HCT116 (cell line): ENCODE results near the gene FTO. TPM values are rescaled to one million over a fixed set of nuclear protein-coding genes. Genes with fewer than 3 reads are reported as not detected.

Source experiments
- ATAC-seq: fragments of 200-7000 bp; cut with Tn5 transposase; 2 replicates; pipeline ENCODE4 v1.9.1; 2020; ENCODE audit warnings: mild to moderate bottlenecking, moderate library complexity
- BruUV-seq: library from RNA; stranded (reverse); fragments of 400-500 nt; replicated peaks from 2 replicates; lab custom pipeline; 2021; lab: Mats Ljungman, UMichigan
- CTCF ChIA-PET: fragments of 300-600 bp; sonication (Branson Sonifier 250); formaldehyde crosslinking; loops from one replicate; lab custom pipeline; 2021; ENCODE audit warnings: antibody characterized with exemption; lab: Charles Lee
- POLR2A ChIA-PET: fragments of 300-600, 350-600 bp; sonication (Branson Sonifier 250); formaldehyde crosslinking; loops from one replicate; lab custom pipeline; 2021; ENCODE audit warnings: antibody characterized with exemption; lab: Charles Lee
- RAD21 ChIA-PET, 2 experiments: fragments of 300-600 bp; sonication (Branson Sonifier 250); formaldehyde crosslinking; loops; one replicate each; lab custom pipeline; 2023; ENCODE audit warnings: low total read pairs in 2 of 2; ENCODE audit not compliant: uncharacterized antibody in 2 of 2, unreplicated experiment in 2 of 2, low non-redundant PET in 1 of 2; lab: Charles Lee
- DNase-seq: peaks from one replicate; pipeline ENCODE4 v3.0.0-alpha.2; 2010; ENCODE audit warnings: low read depth, low spot score
- H2AFZ ChIP-seq: fragments of 200-600 bp; shearing (Covaris generic), sonication (generic); 2 replicates; pipeline ENCODE4 v1.6.1; 2017; ENCODE audit warnings: low read depth, mixed run types, mixed read lengths, antibody characterized with exemption, low read length; ENCODE audit not compliant: poor library complexity, severe bottlenecking
- H3K27ac ChIP-seq: 2 replicates; pipeline ENCODE4 v1.5.1; 2012; ENCODE audit warnings: low read depth, low read length
- H3K27me3 ChIP-seq: fragments of 200-600 bp; sonication (generic); 2 replicates; pipeline ENCODE4 v1.6.1; 2016; ENCODE audit warnings: mixed run types, low read length, mixed read lengths; ENCODE audit not compliant: insufficient read depth
- H3K36me3 ChIP-seq, 2 experiments: fragments of 200-500 bp in 1 of 2; fragments of 200-600 bp in 1 of 2; sonication (Bioruptor generic) in 1 of 2; sonication (generic) in 1 of 2; 2 replicates each; pipeline versions ENCODE4 v1.5.1 to v1.6.1; 2014 to 2016; ENCODE audit warnings: low read length in 2 of 2, inconsistent platforms in 1 of 2, mixed read lengths in 1 of 2, mixed run types in 1 of 2; ENCODE audit not compliant: insufficient read depth in 2 of 2, control insufficient read depth in 1 of 2
- H3K4me1 ChIP-seq, 2 experiments: fragments of 200-600 bp in 1 of 2; sonication (generic) in 1 of 2; 2 replicates each; pipeline versions ENCODE4 v1.5.1 to v1.6.1; 2012 to 2017; ENCODE audit warnings: low read length in 2 of 2, inconsistent platforms in 1 of 2, mild to moderate bottlenecking in 1 of 2, mixed read lengths in 1 of 2, mixed run types in 1 of 2, moderate library complexity in 1 of 2; ENCODE audit not compliant: insufficient read depth in 2 of 2, control insufficient read depth in 1 of 2
- H3K4me2 ChIP-seq: fragments of 200-600 bp; sonication (generic); 2 replicates; pipeline ENCODE4 v1.6.1; 2017; ENCODE audit warnings: mixed run types, low read length, mixed read lengths
- H3K4me3 ChIP-seq, 2 experiments: fragments of 200-600 bp in 1 of 2; sonication (generic) in 1 of 2; replicated peaks in 1 of 2; 2 replicates each; pipeline ENCODE4 v1.5.1; 2011 to 2016; ENCODE audit warnings: low read length in 2 of 2, control low read depth in 1 of 2, low read depth in 1 of 2, mild to moderate bottlenecking in 1 of 2, mixed read lengths in 1 of 2, mixed run types in 1 of 2
- H3K79me2 ChIP-seq: fragments of 200-600 bp; sonication (generic); 2 replicates; pipeline ENCODE4 v1.6.1; 2017; ENCODE audit warnings: mild to moderate bottlenecking, mixed run types, low read length, moderate library complexity, mixed read lengths; ENCODE audit not compliant: insufficient read depth
- H3K9ac ChIP-seq: fragments of 200-600 bp; sonication (generic); 2 replicates; pipeline ENCODE4 v1.6.1; 2016; ENCODE audit warnings: low read length, mixed read lengths
- H3K9me2 ChIP-seq: fragments of 200-600 bp; sonication (generic), shearing (Covaris generic); 2 replicates; pipeline ENCODE4 v1.6.1; 2017; ENCODE audit warnings: mixed run types, mild to moderate bottlenecking, moderate library complexity; ENCODE audit not compliant: insufficient read depth
- H3K9me3 ChIP-seq, 2 experiments: fragments of 200-500 bp in 1 of 2; fragments of 200-600 bp in 1 of 2; sonication (Bioruptor generic) in 1 of 2; sonication (generic) in 1 of 2; 2 replicates each; pipeline ENCODE4 v1.6.1; 2014 to 2017; ENCODE audit warnings: low read length in 2 of 2, mixed read lengths in 2 of 2, inconsistent platforms in 1 of 2, low read depth in 1 of 2, mild to moderate bottlenecking in 1 of 2, mixed run types in 1 of 2, moderate library complexity in 1 of 2; ENCODE audit not compliant: control insufficient read depth in 1 of 2, insufficient read depth in 1 of 2
- H4K20me1 ChIP-seq: fragments of 200-600 bp; sonication (generic), shearing (Covaris generic); 2 replicates; pipeline ENCODE4 v1.6.1; 2017; ENCODE audit warnings: mixed run types, mild to moderate bottlenecking, moderate library complexity; ENCODE audit not compliant: insufficient read depth
- ATF3 ChIP-seq: IDR thresholded peaks from 2 replicates; pipeline ENCODE4 v1.6.1; 2012
- CBX3 ChIP-seq: IDR thresholded peaks from 2 replicates; pipeline ENCODE4 v1.6.1; 2012; ENCODE audit warnings: low read depth
- CTCF ChIP-seq, 3 experiments: fragments of 200-600 bp in 1 of 3; sonication (generic) in 1 of 3; IDR thresholded peaks in 2 of 3; conservative IDR thresholded peaks in 1 of 3; 2 replicates each; pipeline ENCODE4 v1.5.1; 2012 to 2017; ENCODE audit warnings: low read depth in 2 of 3, low read length in 2 of 3, antibody characterized with exemption in 1 of 3, borderline replicate concordance in 1 of 3, control low read depth in 1 of 3, mild to moderate bottlenecking in 1 of 3, mixed read lengths in 1 of 3, mixed run types in 1 of 3, moderate library complexity in 1 of 3; ENCODE audit not compliant: insufficient read depth in 1 of 3
- EGR1 ChIP-seq: IDR thresholded peaks from 2 replicates; pipeline ENCODE4 v1.6.1; 2012; ENCODE audit warnings: low read depth
- EZH2 ChIP-seq: fragments of 200-600 bp; sonication (generic); IDR thresholded peaks from 2 replicates; pipeline ENCODE4 v1.6.1; 2017; ENCODE audit warnings: antibody characterized with exemption, mixed run types
- EZH2phosphoT487 ChIP-seq: fragments of 200-600 bp; IDR thresholded peaks from 2 replicates; pipeline ENCODE4 v1.6.1; 2018; ENCODE audit warnings: antibody characterized with exemption, borderline replicate concordance
- FOSL1 ChIP-seq: IDR thresholded peaks from 2 replicates; pipeline ENCODE4 v1.6.1; 2012; ENCODE audit warnings: low read depth
- JUND ChIP-seq: IDR thresholded peaks from 2 replicates; pipeline ENCODE4 v1.6.1; 2012
- POLR2A ChIP-seq: IDR thresholded peaks from 2 replicates; pipeline ENCODE4 v1.7.0; 2011; ENCODE audit warnings: borderline replicate concordance; ENCODE audit not compliant: insufficient read depth, insufficient read length; ENCODE audit errors: extremely low read depth
- RAD21 ChIP-seq: IDR thresholded peaks from 2 replicates; pipeline ENCODE4 v1.6.1; 2012; ENCODE audit warnings: low read depth, mild to moderate bottlenecking
- REST ChIP-seq: IDR thresholded peaks from 2 replicates; pipeline ENCODE4 v1.6.1; 2012; ENCODE audit warnings: low read depth
- SIN3A ChIP-seq: IDR thresholded peaks from 2 replicates; pipeline ENCODE4 v1.6.1; 2012; ENCODE audit warnings: low read depth
- SP1 ChIP-seq: IDR thresholded peaks from 2 replicates; pipeline ENCODE4 v1.6.1; 2012; ENCODE audit warnings: low read depth
- SRF ChIP-seq: IDR thresholded peaks from 2 replicates; pipeline ENCODE4 v1.6.1; 2012; ENCODE audit warnings: low read depth
- TCF7L2 ChIP-seq: IDR thresholded peaks from 2 replicates; pipeline ENCODE4 v1.7.0; 2011; ENCODE audit warnings: borderline replicate concordance, inconsistent platforms; ENCODE audit not compliant: insufficient read depth, insufficient read length; ENCODE audit errors: extremely low read depth
- YY1 ChIP-seq: IDR thresholded peaks from 2 replicates; pipeline ENCODE4 v1.6.1; 2011; ENCODE audit warnings: low read length, low read depth, moderate library complexity, mild to moderate bottlenecking; ENCODE audit not compliant: insufficient replicate concordance; ENCODE audit errors: extremely low read depth
- ZFX ChIP-seq: fragments of 450-650 bp; IDR thresholded peaks from 2 replicates; pipeline ENCODE4 v1.6.1; 2017
- ZNF274 ChIP-seq: fragments of 200-500 bp; sonication (Bioruptor generic); IDR thresholded peaks from 2 replicates; pipeline ENCODE4 v1.6.1; 2014; ENCODE audit warnings: mild to moderate bottlenecking, low read depth, low read length, inconsistent platforms
- intact Hi-C: fragments of 100-400 bp; cut with micrococcal nuclease; formaldehyde crosslinking; loops from 2 replicates; pipeline ENCODE4 v1.10.0; 2022
- total RNA-seq: library from RNA; stranded (reverse); gene quantifications from one replicate; pipeline ENCODE4 v1.2.1, GENCODE V29; 2021; ENCODE audit not compliant: unreplicated experiment

The FTO gene
- total RNA-seq, 1 experiment from 2014 or later = 55.2 TPM

GRCh38 chr16:53666786-53667415 is 37.1 kb upstream of the FTO start:
- no TSS peak for BruUV-seq

GRCh38 chr16:53668869-53669268 is 35.1 kb upstream of the FTO start:
- Histone ChIP-seq H4K20me1 (no peaks in the 10 kb centered on the region), H3K79me2 (no peaks in the 10 kb centered on the region), H3K27me3 (no peaks in the 10 kb centered on the region), H3K4me1 (no peaks in the 10 kb centered on the region), H3K9ac (no peak overlapping the region), H3K9me2 (no peaks in the 10 kb centered on the region), H3K4me3 (no peak overlapping the region), H3K4me2 (no peak overlapping the region), H3K36me3 (no peaks in the 10 kb centered on the region), H3K9me3 (no peaks in the 10 kb centered on the region), H2AFZ (no peak overlapping the region), H3K27ac (no peak overlapping the region)
- POLR2A ChIA-PET = no interaction called here
- DNase-seq (no peak), ATAC-seq (no peak)
- CTCF ChIA-PET = no interaction called here
- intact Hi-C loops = no loop called here
- RAD21 ChIA-PET = no interaction called here
- BruUV-seq = no TSS peak
- TF ChIP-seq EZH2 = no peak
- TF ChIP-seq EGR1 = no peak
- TF ChIP-seq CBX3 = no peak
- TF ChIP-seq CTCF (IDR thresholded peaks at IDR 0.05 in 2 of 3, conservative IDR thresholded peaks at IDR 0.05 in 1 of 3; ENCODE audit: borderline replicate concordance in 1 of 3, insufficient read depth in 1 of 3, low read depth in 2 of 3, low read length in 2 of 3) = no peak
- no peak for TF ChIP-seq REST
- no peak for TF ChIP-seq EZH2phosphoT487
- no peak for TF ChIP-seq YY1
- no peak for TF ChIP-seq JUND
- no peak for TF ChIP-seq POLR2A
- no peak for TF ChIP-seq TCF7L2
- TF ChIP-seq RAD21 = no peak
- TF ChIP-seq ATF3 = no peak
- no peak for TF ChIP-seq SIN3A

More at GRCh38 chr16:53666786-53667415, 37.1 kb upstream of the FTO start:
- Histone ChIP-seq H3K79me2 (no peaks in the 10 kb centered on the region), H3K4me1 (no peaks in the 10 kb centered on the region), H2AFZ (no peak overlapping the region), H3K4me3 (no peak overlapping the region), H3K36me3 (no peaks in the 10 kb centered on the region), H4K20me1 (no peaks in the 10 kb centered on the region), H3K4me2 (no peak overlapping the region), H3K27me3 (no peaks in the 10 kb centered on the region), H3K9ac (no peak overlapping the region)
- intact Hi-C loops = no loop called here
- POLR2A ChIA-PET = no interaction called here
- RAD21 ChIA-PET = no interaction called here
- no peak for TF ChIP-seq SRF
- no peak for TF ChIP-seq ZFX
- no peak for TF ChIP-seq YY1
- no peak for TF ChIP-seq ZNF274
- no peak for TF ChIP-seq EZH2
- no peak for TF ChIP-seq FOSL1
- TF ChIP-seq SIN3A = no peak
- TF ChIP-seq SP1 = no peak
- TF ChIP-seq, all 23 proteins: peak for 0
- CTCF ChIA-PET = no interaction called here
- Histone ChIP-seq H3K9me2 (no peaks in the 10 kb centered on the region), H3K9me3 (no peaks in the 10 kb centered on the region), H3K27ac (no peak overlapping the region)
- ATAC-seq (no peak), DNase-seq (no peak)
